H9 (cell line): ENCODE data around the gene CNOT6. TPM values are rescaled to one million over a fixed set of nuclear protein-coding genes. Genes with fewer than 3 reads are reported as not detected.

Experiments
- DNase-seq: peaks from one replicate; pipeline ENCODE4 v3.0.0-alpha.2; 2017
- H2AFZ ChIP-seq: one replicate; pipeline ENCODE4 v1.6.1; 2013; ENCODE audit warnings: mild to moderate bottlenecking, low read length, control low read depth, moderate library complexity
- H2AK5ac ChIP-seq: 2 replicates; pipeline ENCODE4 v1.6.1; 2013; ENCODE audit warnings: low read length, control low read depth, mixed read lengths; ENCODE audit not compliant: insufficient read length
- H2BK120ac ChIP-seq: one replicate; pipeline ENCODE4 v1.6.1; 2013; ENCODE audit warnings: low read depth, mild to moderate bottlenecking, low read length, control low read depth, inconsistent platforms; ENCODE audit not compliant: poor library complexity, severe bottlenecking
- H2BK12ac ChIP-seq: 2 replicates; pipeline ENCODE4 v1.6.1; 2013; ENCODE audit warnings: low read length, control low read depth, mixed read lengths, low read depth; ENCODE audit not compliant: insufficient read length
- H2BK15ac ChIP-seq: 2 replicates; pipeline ENCODE4 v1.6.1; 2013; ENCODE audit warnings: low read depth, low read length, control low read depth
- H2BK20ac ChIP-seq: one replicate; pipeline ENCODE4 v1.6.1; 2013; ENCODE audit warnings: low read depth, mild to moderate bottlenecking, low read length, control low read depth, inconsistent platforms; ENCODE audit not compliant: poor library complexity, severe bottlenecking
- H2BK5ac ChIP-seq: 2 replicates; pipeline ENCODE4 v1.6.1; 2013; ENCODE audit warnings: low read length, control low read depth, mixed read lengths; ENCODE audit not compliant: insufficient read length
- H3K14ac ChIP-seq: 2 replicates; pipeline ENCODE4 v1.6.1; 2013; ENCODE audit warnings: low read length, control low read depth; ENCODE audit not compliant: insufficient read depth
- H3K18ac ChIP-seq: 2 replicates; pipeline ENCODE4 v1.6.1; 2013; ENCODE audit warnings: low read depth, mild to moderate bottlenecking, mixed read lengths, low read length, control low read depth; ENCODE audit not compliant: insufficient read length
- H3K23ac ChIP-seq: 2 replicates; pipeline ENCODE4 v1.6.1; 2013; ENCODE audit warnings: low read length, control low read depth, mixed read lengths, low read depth; ENCODE audit not compliant: insufficient read length
- H3K23me2 ChIP-seq: 2 replicates; pipeline ENCODE4 v1.6.1; 2013; ENCODE audit warnings: low read depth, mild to moderate bottlenecking, mixed read lengths, low read length, control low read depth; ENCODE audit not compliant: insufficient read length, poor library complexity, severe bottlenecking
- H3K27ac ChIP-seq: 2 replicates; pipeline ENCODE4 v1.5.1; 2013; ENCODE audit warnings: low read length, control low read depth, mixed read lengths, low read depth; ENCODE audit not compliant: insufficient read length
- H3K27me3 ChIP-seq: 2 replicates; pipeline ENCODE4 v1.6.1; 2013; ENCODE audit warnings: low read length, control low read depth, inconsistent platforms; ENCODE audit not compliant: insufficient read depth
- H3K4ac ChIP-seq: 2 replicates; pipeline ENCODE4 v1.6.1; 2013; ENCODE audit warnings: low read depth, mild to moderate bottlenecking, control low read depth, inconsistent platforms, low read length, moderate library complexity
- H3K4me1 ChIP-seq: 2 replicates; pipeline ENCODE4 v1.6.1; 2013; ENCODE audit warnings: low read length, control low read depth, inconsistent platforms; ENCODE audit not compliant: insufficient read depth
- H3K4me2 ChIP-seq: 2 replicates; pipeline ENCODE4 v1.6.1; 2013; ENCODE audit warnings: low read length, control low read depth, mixed read lengths; ENCODE audit not compliant: insufficient read length, insufficient read depth
- H3K56ac ChIP-seq: 2 replicates; pipeline ENCODE4 v1.6.1; 2013; ENCODE audit warnings: low read depth, mild to moderate bottlenecking, mixed read lengths, low read length, control low read depth; ENCODE audit not compliant: insufficient read length
- H3K79me1 ChIP-seq: 2 replicates; pipeline ENCODE4 v1.6.1; 2013; ENCODE audit warnings: low read depth, mild to moderate bottlenecking, moderate library complexity, low read length, control low read depth, inconsistent platforms; ENCODE audit not compliant: insufficient read depth, poor library complexity, severe bottlenecking
- H3K79me2 ChIP-seq: 2 replicates; pipeline ENCODE4 v1.6.1; 2013; ENCODE audit warnings: low read length, control low read depth, inconsistent platforms; ENCODE audit not compliant: insufficient read depth
- H3K9ac ChIP-seq: 2 replicates; pipeline ENCODE4 v1.6.1; 2013; ENCODE audit warnings: low read length, control low read depth, mixed read lengths; ENCODE audit not compliant: insufficient read length; ENCODE audit errors: extremely low read depth
- H3K9me3 ChIP-seq: one replicate; pipeline ENCODE4 v1.6.1; 2013; ENCODE audit warnings: low read depth, low read length, inconsistent platforms; ENCODE audit not compliant: control insufficient read depth
- H3T11ph ChIP-seq: one replicate; pipeline ENCODE4 v1.6.1; 2013; ENCODE audit warnings: mild to moderate bottlenecking, low read length, control low read depth, inconsistent platforms
- H4K20me1 ChIP-seq: one replicate; pipeline ENCODE4 v1.6.1; 2013; ENCODE audit not compliant: control insufficient read depth, insufficient read length, insufficient read depth
- H4K5ac ChIP-seq: 2 replicates; pipeline ENCODE4 v1.6.1; 2013; ENCODE audit warnings: low read depth, mild to moderate bottlenecking, mixed read lengths, low read length, control low read depth; ENCODE audit not compliant: insufficient read length
- H4K8ac ChIP-seq: replicated peaks from 2 replicates; pipeline ENCODE4 v1.6.1; 2013; ENCODE audit warnings: low read length, control low read depth, mixed read lengths, low read depth; ENCODE audit not compliant: insufficient read length
- H4K91ac ChIP-seq: 2 replicates; pipeline ENCODE4 v1.6.1; 2013; ENCODE audit warnings: low read depth, mild to moderate bottlenecking, moderate library complexity, mixed read lengths, low read length, control low read depth; ENCODE audit not compliant: insufficient read length
- H3K27ac Mint-ChIP-seq, 3 experiments: 2 replicates in 2 of 3; 3 replicates in 1 of 3; pipeline ENCODE4 v1.8.0; 2020 to 2021; ENCODE audit warnings: mixed read lengths in 3 of 3, mild to moderate bottlenecking in 1 of 3, moderate library complexity in 1 of 3
- H3K27me3 Mint-ChIP-seq: 2 replicates; pipeline ENCODE4 v1.8.0; 2021; ENCODE audit warnings: low read depth, mild to moderate bottlenecking, moderate library complexity, mixed read lengths
- H3K36me3 Mint-ChIP-seq, 3 experiments: 2 replicates in 2 of 3; 3 replicates in 1 of 3; pipeline ENCODE4 v1.8.0; 2020 to 2021; ENCODE audit warnings: low read depth in 3 of 3, mixed read lengths in 3 of 3; ENCODE audit not compliant: insufficient read depth in 1 of 3
- H3K4me1 Mint-ChIP-seq, 2 experiments: 2 replicates each; pipeline ENCODE4 v1.8.0; 2020; ENCODE audit warnings: mixed read lengths in 2 of 2
- H3K4me3 Mint-ChIP-seq, 2 experiments: 2 replicates in 1 of 2; 3 replicates in 1 of 2; pipeline ENCODE4 v1.8.0; 2020 to 2021; ENCODE audit warnings: mild to moderate bottlenecking in 2 of 2, mixed read lengths in 2 of 2, moderate library complexity in 1 of 2
- H3K9me3 Mint-ChIP-seq, 2 experiments: 2 replicates in 1 of 2; 3 replicates in 1 of 2; pipeline ENCODE4 v1.8.0; 2020; ENCODE audit warnings: mild to moderate bottlenecking in 2 of 2, mixed read lengths in 2 of 2, moderate library complexity in 1 of 2
- WGBS: extraction: QIAGEN DNeasy Blood & Tissue Kit; methylation state at CpG from one replicate; pipeline ENCODE4 v1.1.7; 2013; ENCODE audit warnings: missing lambda C conversion rate, low lambda C conversion rate, mixed read lengths; ENCODE audit not compliant: insufficient read length; ENCODE audit errors: extremely low coverage; 5-methylcytosine and 5-hydroxymethylcytosine counted together
- total RNA-seq: library from RNA; stranded (reverse); gene quantifications from 2 replicates; pipeline ENCODE4 v1.2.1, GENCODE V29; 2021
- TF ChIP-seq, protein P1 (sequence below): fragments of 200-600 bp; sonication (generic); conservative IDR thresholded peaks from 3 replicates; pipeline ENCODE4 v1.8.0; 2021; ENCODE audit warnings: antibody characterized with exemption, mild to moderate bottlenecking

CNOT6 gene
- total RNA-seq, 1 experiment from 2014 or later = 45.0 TPM

GRCh38 chr5:180484813-180485212, 9.4 kb upstream of the CNOT6 start:
- H3K4me2 ChIP-seq = no peak overlapping the region
- no peak overlapping the region for H4K5ac ChIP-seq
- peaks cover 2 to 15% (median 13%) of the 10 kb centered on the region in 3 experiments; a peak in 6 of 7 replicates for H3K36me3 Mint-ChIP-seq
- no peaks in the 10 kb centered on the region for H3K4me1 ChIP-seq
- H3K27me3 Mint-ChIP-seq = peaks cover 5% of the 10 kb centered on the region
- peaks cover 4 to 6% of the 10 kb centered on the region in 2 experiments; a peak in 1 of 4 replicates for H3K4me1 Mint-ChIP-seq
- H2AFZ ChIP-seq = no peak overlapping the region
- no peak overlapping the region for H4K8ac ChIP-seq
- no peak overlapping the region for H2BK120ac ChIP-seq
- no peak overlapping the region; a peak in 1 of 5 replicates for H3K4me3 Mint-ChIP-seq
- no peak overlapping the region for H3K18ac ChIP-seq
- H3K56ac ChIP-seq = no peak overlapping the region
- H2BK15ac ChIP-seq = no peak overlapping the region
- no peaks in the 10 kb centered on the region for H3K9me3 ChIP-seq
- no peak overlapping the region for H2AK5ac ChIP-seq
- peaks cover 5 to 28% of the 10 kb centered on the region in 2 experiments for H3K9me3 Mint-ChIP-seq
- H3K27ac Mint-ChIP-seq = no peak overlapping the region
- no peak overlapping the region for H2BK12ac ChIP-seq
- H3K27me3 ChIP-seq = no peaks in the 10 kb centered on the region; the same call in 1 of the 2 replicates
- no peak overlapping the region for H3K4ac ChIP-seq
- no peaks in the 10 kb centered on the region for H4K20me1 ChIP-seq
- no peak overlapping the region for H3K9ac ChIP-seq
- no CpG with 5 or more reads among the region's 7 CpGs for WGBS
- DNase-seq = no peak
- H4K91ac ChIP-seq = no peak overlapping the region
- no peak overlapping the region for H3T11ph ChIP-seq
- no peaks in the 10 kb centered on the region for H3K23me2 ChIP-seq
- no peaks in the 10 kb centered on the region for H3K79me1 ChIP-seq
- TF ChIP-seq, protein P1, sequence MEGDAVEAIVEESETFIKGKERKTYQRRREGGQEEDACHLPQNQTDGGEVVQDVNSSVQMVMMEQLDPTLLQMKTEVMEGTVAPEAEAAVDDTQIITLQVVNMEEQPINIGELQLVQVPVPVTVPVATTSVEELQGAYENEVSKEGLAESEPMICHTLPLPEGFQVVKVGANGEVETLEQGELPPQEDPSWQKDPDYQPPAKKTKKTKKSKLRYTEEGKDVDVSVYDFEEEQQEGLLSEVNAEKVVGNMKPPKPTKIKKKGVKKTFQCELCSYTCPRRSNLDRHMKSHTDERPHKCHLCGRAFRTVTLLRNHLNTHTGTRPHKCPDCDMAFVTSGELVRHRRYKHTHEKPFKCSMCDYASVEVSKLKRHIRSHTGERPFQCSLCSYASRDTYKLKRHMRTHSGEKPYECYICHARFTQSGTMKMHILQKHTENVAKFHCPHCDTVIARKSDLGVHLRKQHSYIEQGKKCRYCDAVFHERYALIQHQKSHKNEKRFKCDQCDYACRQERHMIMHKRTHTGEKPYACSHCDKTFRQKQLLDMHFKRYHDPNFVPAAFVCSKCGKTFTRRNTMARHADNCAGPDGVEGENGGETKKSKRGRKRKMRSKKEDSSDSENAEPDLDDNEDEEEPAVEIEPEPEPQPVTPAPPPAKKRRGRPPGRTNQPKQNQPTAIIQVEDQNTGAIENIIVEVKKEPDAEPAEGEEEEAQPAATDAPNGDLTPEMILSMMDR = no peak
- H2BK5ac ChIP-seq = no peak overlapping the region
- no peak overlapping the region for H2BK20ac ChIP-seq
- no peak overlapping the region for H3K14ac ChIP-seq
- no peaks in the 10 kb centered on the region for H3K79me2 ChIP-seq
- no peak overlapping the region for H3K23ac ChIP-seq
- no peak overlapping the region for H3K27ac ChIP-seq
